Measurements from ENCODE around the gene C17orf107.

C17orf107 gene

GRCh38 chr17:4899341-4900230 is at the start of gene C17orf107:
Gene C17orf107, plus strand, starts transcription at chr17:4899536. Its CDS starts 227 bp downstream, at chr17:4899763.
- no peak for TF ChIP-seq CTCF (IDR thresholded peaks at IDR 0.05; ENCODE audit: insufficient read depth, low read length, poor library complexity, severe bottlenecking)
- H3K4me3 ChIP-seq (replicated peaks; ENCODE audit: low read depth, low read length), result peak within 1 kb of the TSS; percentile 63
- peaks cover 12% of the 10 kb centered on the region for H3K36me3 ChIP-seq (ENCODE audit: control insufficient read depth, insufficient read depth, low read length)
- no peaks in the 10 kb centered on the region for H3K27me3 ChIP-seq (replicated peaks; ENCODE audit: control insufficient read depth, insufficient read depth, low read length)
- DNase-seq (ENCODE audit: extremely low read depth, insufficient read length), result peak; percentile 84

GRCh38 chr17:4850246-4850645 is 49.1 kb upstream of the C17orf107 start:
- no peak for TF ChIP-seq CTCF (IDR thresholded peaks at IDR 0.05; ENCODE audit: insufficient read depth, low read length, poor library complexity, severe bottlenecking)
- H3K36me3 ChIP-seq (ENCODE audit: control insufficient read depth, insufficient read depth, low read length), result no peaks in the 10 kb centered on the region; the same call in 1 of the 2 replicates
- H3K27me3 ChIP-seq (replicated peaks; ENCODE audit: control insufficient read depth, insufficient read depth, low read length), result no peaks in the 10 kb centered on the region
- H3K4me3 ChIP-seq (replicated peaks; ENCODE audit: low read depth, low read length), result no peak overlapping the region
- no peak for DNase-seq (ENCODE audit: extremely low read depth, insufficient read length)

GRCh38 chr17:4851084-4851483 is 48.3 kb upstream of the C17orf107 start:
- H3K27me3 ChIP-seq (replicated peaks; ENCODE audit: control insufficient read depth, insufficient read depth, low read length), result no peaks in the 10 kb centered on the region
- H3K4me3 ChIP-seq (replicated peaks; ENCODE audit: low read depth, low read length), result no peak overlapping the region
- no peak for DNase-seq (ENCODE audit: extremely low read depth, insufficient read length)
- H3K36me3 ChIP-seq (ENCODE audit: control insufficient read depth, insufficient read depth, low read length), result no peaks in the 10 kb centered on the region; the same call in 1 of the 2 replicates
- no peak for TF ChIP-seq CTCF (IDR thresholded peaks at IDR 0.05; ENCODE audit: insufficient read depth, low read length, poor library complexity, severe bottlenecking)

GRCh38 chr17:4852567-4853207 is 46.6 kb upstream of the C17orf107 start:
- Histone ChIP-seq H3K4me3 (replicated peaks; ENCODE audit: low read depth, low read length) (no peak overlapping the region), H3K36me3 (ENCODE audit: control insufficient read depth, insufficient read depth, low read length) (no peaks in the 10 kb centered on the region; the same call in 1 of the 2 replicates), H3K27me3 (replicated peaks; ENCODE audit: control insufficient read depth, insufficient read depth, low read length) (no peaks in the 10 kb centered on the region)
- DNase-seq (ENCODE audit: extremely low read depth, insufficient read length), result no peak
- no peak for TF ChIP-seq CTCF (IDR thresholded peaks at IDR 0.05; ENCODE audit: insufficient read depth, low read length, poor library complexity, severe bottlenecking)

GRCh38 chr17:4853208-4853671 is 46.1 kb upstream of the C17orf107 start:
- no peak for TF ChIP-seq CTCF (IDR thresholded peaks at IDR 0.05; ENCODE audit: insufficient read depth, low read length, poor library complexity, severe bottlenecking)
- Histone ChIP-seq H3K27me3 (replicated peaks; ENCODE audit: control insufficient read depth, insufficient read depth, low read length) (no peaks in the 10 kb centered on the region), H3K4me3 (replicated peaks; ENCODE audit: low read depth, low read length) (no peak overlapping the region), H3K36me3 (ENCODE audit: control insufficient read depth, insufficient read depth, low read length) (no peaks in the 10 kb centered on the region; the same call in 1 of the 2 replicates)
- no peak for DNase-seq (ENCODE audit: extremely low read depth, insufficient read length)

Measured in GM06990 (cell line).